HG02938 (cell line): Measurements from ENCODE around the gene UNK.
"Not testable (repeated sequence)": the region's sequence is repeated elsewhere in the genome, so short reads cannot be mapped to it uniquely, and the experiment has no call there.

Experiments
- ATAC-seq: cut with Tn5 transposase; IDR thresholded peaks from one replicate; pipeline ENCODE4 v1.9.1; 2021; ENCODE audit warnings: mild to moderate bottlenecking, moderate library complexity; ENCODE audit not compliant: unreplicated experiment

The UNK gene

GRCh38 chr17:75846692-75847613 is 62.3 kb downstream of the UNK start:
- no peak for ATAC-seq

- ATAC-seq = no peak
These were observed 63.3 kb downstream of the UNK start for GRCh38 chr17:75847614-75848522.

GRCh38 chr17:75848523-75849278 is 64.1 kb downstream of the UNK start:
- ATAC-seq = no peak

GRCh38 chr17:75849279-75849646 is 64.7 kb downstream of the UNK start:
- no peak for ATAC-seq

- no peak for ATAC-seq
These were observed 65.1 kb downstream of the UNK start for GRCh38 chr17:75849724-75850123.

- no peak for ATAC-seq
These were observed 66.5 kb downstream of the UNK start for GRCh38 chr17:75850928-75851692.

GRCh38 chr17:75851693-75851991 is 67.0 kb downstream of the UNK start:
- not testable (repeated sequence) for ATAC-seq

- no peak for ATAC-seq
These were observed 68.8 kb downstream of the UNK start for GRCh38 chr17:75853433-75853832.

- no peak for ATAC-seq
These were observed 69.6 kb downstream of the UNK start for GRCh38 chr17:75854101-75854748.

- ATAC-seq = no peak
These were observed 70.3 kb downstream of the UNK start for GRCh38 chr17:75854881-75855309.

GRCh38 chr17:75855310-75856061 is 70.9 kb downstream of the UNK start, which contains the start of gene WBP2:
WBP2 (minus strand) TSS chr17:75855335; CDS start chr17:75855297, 38 bp downstream.
- ATAC-seq = peak; percentile 78

GRCh38 chr17:75856062-75856756 is 71.6 kb downstream of the UNK start:
- no peak for ATAC-seq

GRCh38 chr17:75859358-75859757 is 74.8 kb downstream of the UNK start:
- not testable (repeated sequence) for ATAC-seq

GRCh38 chr17:75861927-75862317 is 77.3 kb downstream of the UNK start:
- no peak for ATAC-seq

GRCh38 chr17:75864448-75864871 is 79.9 kb downstream of the UNK start:
- peak; percentile 84 for ATAC-seq

- not testable (repeated sequence) for ATAC-seq
These were observed 80.3 kb downstream of the UNK start for GRCh38 chr17:75864887-75865286.

GRCh38 chr17:75865404-75866188 is 81.0 kb downstream of the UNK start:
- ATAC-seq = not testable (repeated sequence)
